T-helper 9 cell (primary cell): ENCODE data around the gene ROPN1.

ENCODE experiments used
- DNase-seq: peaks from one replicate; pipeline ENCODE4 v3.0.0-alpha.2; 2020

Gene ROPN1

GRCh38 chr3:123947482-123947881 lies 44.4 kb downstream of the ROPN1 start:
- DNase-seq: no peak

- no peak for DNase-seq
These were observed 50.4 kb downstream of the ROPN1 start for GRCh38 chr3:123941542-123941941.

- no peak for DNase-seq
These were observed 50.8 kb downstream of the ROPN1 start for GRCh38 chr3:123941121-123941520.

GRCh38 chr3:123939706-123940105 lies 52.2 kb downstream of the ROPN1 start:
- DNase-seq: no peak

- DNase-seq: no peak
These were observed 55.5 kb downstream of the ROPN1 start for GRCh38 chr3:123936400-123936799.

- no peak for DNase-seq
These were observed 56.1 kb downstream of the ROPN1 start for GRCh38 chr3:123935830-123936229.

GRCh38 chr3:123934250-123934649 lies 57.7 kb downstream of the ROPN1 start:
- no peak for DNase-seq

GRCh38 chr3:123930445-123930844 lies 61.5 kb downstream of the ROPN1 start:
- no peak for DNase-seq

GRCh38 chr3:123929325-123929724 lies 62.6 kb downstream of the ROPN1 start:
- no peak for DNase-seq

GRCh38 chr3:123926396-123926795 lies 65.5 kb downstream of the ROPN1 start:
- DNase-seq: no peak

GRCh38 chr3:123920868-123921267 lies 71.1 kb downstream of the ROPN1 start:
- DNase-seq: no peak

- DNase-seq: no peak
These were observed 71.5 kb downstream of the ROPN1 start for GRCh38 chr3:123920383-123920782.

- DNase-seq: no peak
These were observed 72.6 kb downstream of the ROPN1 start for GRCh38 chr3:123919353-123919752.
